Transverse colon (tissue), 4 donors: ENCODE data around the gene ZNF488. TPM values are rescaled to one million over a fixed set of nuclear protein-coding genes. Genes with fewer than 3 reads are reported as not detected.

Source experiments
- DNase-seq: peaks from one replicate; pipeline ENCODE4 v3.0.0-alpha.2; 2019
- H3K27ac ChIP-seq, 4 donors: fragments of 200-600 bp; sonication (generic); 2 replicates each; pipeline ENCODE4 v1.5.1; 2016 to 2018; ENCODE audit warnings: inconsistent platforms in 4 of 4
- H3K27me3 ChIP-seq: fragments of 200-600 bp; sonication (generic); 2 replicates; pipeline ENCODE4 v1.5.1; 2017; ENCODE audit warnings: inconsistent platforms
- H3K36me3 ChIP-seq, 4 donors: fragments of 200-600 bp; sonication (generic); 2 replicates each; pipeline ENCODE4 v1.5.1; 2017 to 2019; ENCODE audit warnings: inconsistent platforms in 4 of 4
- H3K4me1 ChIP-seq, 4 donors: fragments of 200-600 bp; sonication (generic); 2 replicates each; pipeline ENCODE4 v1.5.1; 2017 to 2020; ENCODE audit warnings: inconsistent platforms in 4 of 4
- H3K4me3 ChIP-seq, 4 donors: fragments of 200-600 bp; sonication (generic); 1 replicate in 1 of 4; 2 replicates in 3 of 4; pipeline versions ENCODE4 v1.5.1 to v1.6.1; 2017 to 2019; ENCODE audit warnings: inconsistent platforms in 4 of 4
- H3K9me3 ChIP-seq, 2 donors: fragments of 200-600 bp; sonication (generic); 2 replicates each; pipeline ENCODE4 v1.5.1; 2017 to 2019; ENCODE audit warnings: inconsistent platforms in 2 of 2
- CTCF ChIP-seq, 5 experiments: fragments of 200-600 bp in 3 of 5; fragments of 450-650 bp in 2 of 5; sonication (generic) in 3 of 5; IDR thresholded peaks; 1 replicate in 2 of 5; 2 replicates in 3 of 5; pipeline ENCODE4 v1.5.1; 2016 to 2017; ENCODE audit warnings: antibody characterized with exemption in 5 of 5, inconsistent platforms in 3 of 5, mild to moderate bottlenecking in 2 of 5, moderate library complexity in 1 of 5
- EP300 ChIP-seq: sonication (generic); formaldehyde crosslinking; IDR thresholded peaks from one replicate; pipeline ENCODE4 v1.6.1; 2017; ENCODE audit warnings: antibody characterized with exemption, low read depth
- POLR2A ChIP-seq: fragments of 450-650 bp; IDR thresholded peaks from one replicate; pipeline ENCODE4 v1.6.1; 2016; ENCODE audit warnings: antibody characterized with exemption, mild to moderate bottlenecking, moderate library complexity
- POLR2AphosphoS5 ChIP-seq, 3 donors: sonication (generic); formaldehyde crosslinking; IDR thresholded peaks; one replicate each; pipeline ENCODE4 v1.6.1; 2016; ENCODE audit warnings: antibody characterized with exemption in 3 of 3
- WGBS, 2 donors: methylation state at CpG; one replicate each; pipeline ENCODE4 v1.1.5; 2018; ENCODE audit warnings: low coverage in 1 of 2; 5-methylcytosine and 5-hydroxymethylcytosine counted together
- in situ Hi-C, 4 donors: fragments of 200-750 bp; cut with MboI; loops; one replicate each; pipeline versions ENCODE4 v1.15.0 to v1.15.1; 2017; ENCODE audit warnings: low sequenced_read_pairs in 3 of 4, low pct_ligation_motif_present in 1 of 4, low pct_unique_long_range_greater_than_20kb in 1 of 4
- intact Hi-C: fragments of 100-400 bp; cut with DNase I; formaldehyde crosslinking; loops from one replicate; pipeline ENCODE4 v1.15.1; 2023; ENCODE audit warnings: low total_unique reads
- total RNA-seq, 4 donors: library from RNA; depleted of rRNA; stranded (reverse); fragments of >200 nt; gene quantifications; one replicate each; pipeline ENCODE4 v1.1.0, GENCODE V29; 2016

Gene ZNF488
- total RNA-seq, 4 donors from 2014 or later: 0.41 to 0.80 TPM; not detected in 2

- intact Hi-C loops: no loop called here
- H3K36me3 ChIP-seq: no peaks in the 10 kb centered on the region
- no peaks in the 10 kb centered on the region for H3K9me3 ChIP-seq
- H3K27me3 ChIP-seq: no peaks in the 10 kb centered on the region
- no peak overlapping the region for H3K4me3 ChIP-seq
- H3K4me1 ChIP-seq: no peaks in the 10 kb centered on the region
- no peak for DNase-seq
- 82 to 88% methylated on average over 4 to 7 of the region's 7 CpGs for WGBS, 2 donors
- TF ChIP-seq POLR2AphosphoS5 (IDR thresholded peaks at IDR 0.05) (no peak), EP300 (no peak), POLR2A (no peak), CTCF (IDR thresholded peaks at IDR 0.05) (no peak)
- H3K27ac ChIP-seq: no peak overlapping the region
- in situ Hi-C loops: no loop called here
Observed at GRCh38 chr10:47421057-47421952, 37.2 kb upstream of the ZNF488 start.

GRCh38 chr10:47420305-47421056 lies 36.4 kb upstream of the ZNF488 start:
- Histone ChIP-seq H3K9me3 (no peaks in the 10 kb centered on the region), H3K27ac (no peak overlapping the region), H3K4me1 (no peaks in the 10 kb centered on the region), H3K36me3 (no peaks in the 10 kb centered on the region), H3K4me3 (no peak overlapping the region), H3K27me3 (no peaks in the 10 kb centered on the region)
- TF ChIP-seq CTCF (IDR thresholded peaks at IDR 0.05): no peak
- TF ChIP-seq POLR2AphosphoS5 (IDR thresholded peaks at IDR 0.05): no peak
- no peak for TF ChIP-seq EP300
- TF ChIP-seq POLR2A: no peak
- DNase-seq: no peak
- intact Hi-C loops: no loop called here
- 80 to 83% methylated on average over 2 to 14 of the region's 14 CpGs for WGBS, 2 donors
- in situ Hi-C loops: no loop called here

GRCh38 chr10:47419421-47419820 lies 35.3 kb upstream of the ZNF488 start:
- intact Hi-C loops (no loop called here), in situ Hi-C loops (no loop called here)
- TF ChIP-seq EP300: no peak
- H3K36me3 ChIP-seq: no peaks in the 10 kb centered on the region
- no peak overlapping the region for H3K4me3 ChIP-seq
- H3K27ac ChIP-seq: no peak overlapping the region
- H3K4me1 ChIP-seq: no peaks in the 10 kb centered on the region
- WGBS, 2 donors: 81 to 100% methylated on average over 1 to 2 of the region's 2 CpGs
- H3K9me3 ChIP-seq: no peaks in the 10 kb centered on the region
- H3K27me3 ChIP-seq: no peaks in the 10 kb centered on the region
- DNase-seq: no peak

GRCh38 chr10:47418966-47419365 lies 34.9 kb upstream of the ZNF488 start:
- Histone ChIP-seq H3K27ac (no peak overlapping the region), H3K4me3 (no peak overlapping the region), H3K27me3 (no peaks in the 10 kb centered on the region), H3K36me3 (no peaks in the 10 kb centered on the region), H3K9me3 (no peaks in the 10 kb centered on the region), H3K4me1 (no peaks in the 10 kb centered on the region)
- DNase-seq: no peak
- 80 to 87% methylated on average over 1 to 4 of the region's 4 CpGs for WGBS, 2 donors
- intact Hi-C loops (no loop called here), in situ Hi-C loops (no loop called here)
- TF ChIP-seq POLR2A (no peak), CTCF (IDR thresholded peaks at IDR 0.05) (no peak), POLR2AphosphoS5 (IDR thresholded peaks at IDR 0.05) (no peak), EP300 (no peak)
